GM21367 (cell line): ENCODE results near the gene MAP4K2.

Source experiments
- ATAC-seq: cut with Tn5 transposase; IDR thresholded peaks from one replicate; pipeline ENCODE4 v1.9.1; 2021; ENCODE audit not compliant: unreplicated experiment

The MAP4K2 gene

GRCh38 chr11:64757549-64758329, 45.3 kb downstream of the MAP4K2 start:
- ATAC-seq = no peak

GRCh38 chr11:64755681-64756361, 47.2 kb downstream of the MAP4K2 start:
- ATAC-seq = no peak

- no peak for ATAC-seq
Observed at GRCh38 chr11:64754919-64755662, 47.9 kb downstream of the MAP4K2 start.

- ATAC-seq = no peak
Observed at GRCh38 chr11:64754124-64754918, 48.7 kb downstream of the MAP4K2 start.

- no peak for ATAC-seq
Observed at GRCh38 chr11:64753380-64754123, 49.5 kb downstream of the MAP4K2 start.

GRCh38 chr11:64753019-64753379, 50.0 kb downstream of the MAP4K2 start:
- ATAC-seq = no peak

GRCh38 chr11:64752175-64752970, 50.6 kb downstream of the MAP4K2 start:
- ATAC-seq = no peak

GRCh38 chr11:64751580-64751979, 51.4 kb downstream of the MAP4K2 start:
- no peak for ATAC-seq

GRCh38 chr11:64751136-64751535, 51.9 kb downstream of the MAP4K2 start:
- no peak for ATAC-seq

- ATAC-seq = no peak
Observed at GRCh38 chr11:64750361-64751054, 52.5 kb downstream of the MAP4K2 start.

GRCh38 chr11:64747961-64748665, 54.9 kb downstream of the MAP4K2 start:
- no peak for ATAC-seq

GRCh38 chr11:64746486-64746885, 56.5 kb downstream of the MAP4K2 start:
- no peak for ATAC-seq

- ATAC-seq = no peak
Observed at GRCh38 chr11:64745521-64746328, 57.3 kb downstream of the MAP4K2 start.

- ATAC-seq = no peak
Observed at GRCh38 chr11:64745189-64745520, 57.9 kb downstream of the MAP4K2 start.

- no peak for ATAC-seq
Observed at GRCh38 chr11:64744544-64745188, 58.3 kb downstream of the MAP4K2 start.

- no peak for ATAC-seq
Observed at GRCh38 chr11:64743591-64744543, 59.1 kb downstream of the MAP4K2 start, which contains the start of gene RASGRP2. Gene RASGRP2 (minus strand): TSS chr11:64744142. CDS start chr11:64742866, 1,276 bp downstream.
